CD14-positive monocyte (primary cell): Measurements from ENCODE around the gene CAMKV. TPM values are rescaled to one million over a fixed set of nuclear protein-coding genes. Genes with fewer than 3 reads are reported as not detected.
"Not testable (repeated sequence)": the region's sequence is repeated elsewhere in the genome, so short reads cannot be mapped to it uniquely, and the experiment has no call there.

Experiments used
- DNase-seq, 3 donors: peaks; one replicate each; pipeline ENCODE4 v3.0.0-alpha.2; 2011 to 2022
- H2AFZ ChIP-seq: 2 replicates; pipeline ENCODE4 v1.6.0; 2012; ENCODE audit warnings: mild to moderate bottlenecking, low read depth, low read length, inconsistent platforms; ENCODE audit not compliant: insufficient read depth, poor library complexity, severe bottlenecking
- H3K27ac ChIP-seq, 2 donors: 1 replicate in 1 of 2; 2 replicates in 1 of 2; pipeline ENCODE4 v1.5.1; 2012 to 2013; ENCODE audit warnings: low read length in 2 of 2, control low read depth in 1 of 2, inconsistent platforms in 1 of 2, low read depth in 1 of 2, mild to moderate bottlenecking in 1 of 2
- H3K27me3 ChIP-seq, 2 donors: one replicate each; pipeline versions ENCODE4 v1.6.0 to v1.6.1; 2011 to 2013; ENCODE audit warnings: low read length in 2 of 2; ENCODE audit not compliant: control insufficient read depth in 2 of 2, insufficient read depth in 2 of 2
- H3K36me3 ChIP-seq, 2 donors: replicated peaks in 1 of 2; 1 replicate in 1 of 2; 2 replicates in 1 of 2; pipeline versions ENCODE4 v1.5.1 to v1.6.1; 2012 to 2013; ENCODE audit warnings: low read length in 2 of 2, control low read depth in 1 of 2, inconsistent platforms in 1 of 2, mild to moderate bottlenecking in 1 of 2; ENCODE audit not compliant: insufficient read depth in 2 of 2, control insufficient read depth in 1 of 2
- H3K4me1 ChIP-seq, 2 donors: 1 replicate in 1 of 2; 2 replicates in 1 of 2; pipeline versions ENCODE4 v1.5.1 to v1.6.1; 2012 to 2013; ENCODE audit warnings: low read length in 2 of 2, control low read depth in 1 of 2, inconsistent platforms in 1 of 2, mild to moderate bottlenecking in 1 of 2, moderate library complexity in 1 of 2; ENCODE audit not compliant: insufficient read depth in 2 of 2, control insufficient read depth in 1 of 2
- H3K4me2 ChIP-seq: replicated peaks from 2 replicates; pipeline ENCODE3; 2012; ENCODE audit warnings: low read length, moderate library complexity, mild to moderate bottlenecking; ENCODE audit not compliant: poor library complexity, severe bottlenecking; ENCODE audit errors: extremely low read depth
- H3K4me3 ChIP-seq, 3 experiments: fragments of 200-600 bp in 1 of 3; sonication (generic) in 1 of 3; replicated peaks in 1 of 3; 1 replicate in 2 of 3; 2 replicates in 1 of 3; pipeline ENCODE4 v1.5.1; 2011 to 2013; ENCODE audit warnings: low read length in 3 of 3, mild to moderate bottlenecking in 3 of 3, control low read depth in 2 of 3, low read depth in 2 of 3, inconsistent platforms in 1 of 3, moderate library complexity in 1 of 3
- H3K79me2 ChIP-seq: 2 replicates; pipeline ENCODE4 v1.6.0; 2012; ENCODE audit warnings: mild to moderate bottlenecking, control low read depth, inconsistent platforms, low read length, moderate library complexity; ENCODE audit not compliant: insufficient read depth
- H3K9ac ChIP-seq: 2 replicates; pipeline ENCODE4 v1.6.0; 2017; ENCODE audit warnings: low read length, mild to moderate bottlenecking; ENCODE audit not compliant: insufficient read depth, poor library complexity, severe bottlenecking
- H3K9me3 ChIP-seq, 2 donors: replicated peaks in 1 of 2; 1 replicate in 1 of 2; 2 replicates in 1 of 2; pipeline versions ENCODE4 v1.5.1 to v1.6.1; 2012 to 2013; ENCODE audit warnings: low read length in 2 of 2, control low read depth in 1 of 2; ENCODE audit not compliant: control insufficient read depth in 1 of 2, insufficient read depth in 1 of 2
- H4K20me1 ChIP-seq: 2 replicates; pipeline ENCODE4 v1.6.0; 2012; ENCODE audit warnings: mild to moderate bottlenecking, low read length, control low read depth, moderate library complexity; ENCODE audit not compliant: insufficient read depth
- H3K27ac Mint-ChIP-seq, 7 donors: one replicate each; pipeline ENCODE4 v1.8.0; 2020; ENCODE audit warnings: mild to moderate bottlenecking in 7 of 7, mixed read lengths in 7 of 7, moderate library complexity in 6 of 7, inconsistent platforms in 2 of 7
- H3K27me3 Mint-ChIP-seq, 3 donors: one replicate each; pipeline ENCODE4 v1.8.0; 2021 to 2022; ENCODE audit warnings: low read depth in 3 of 3, mild to moderate bottlenecking in 3 of 3, mixed read lengths in 3 of 3, moderate library complexity in 3 of 3, inconsistent platforms in 1 of 3
- H3K36me3 Mint-ChIP-seq, 2 donors: one replicate each; pipeline ENCODE4 v1.8.0; 2020; ENCODE audit warnings: mixed read lengths in 2 of 2, inconsistent platforms in 1 of 2, mild to moderate bottlenecking in 1 of 2
- H3K4me1 Mint-ChIP-seq: one replicate; pipeline ENCODE4 v1.8.0; 2020; ENCODE audit warnings: mild to moderate bottlenecking, mixed read lengths
- H3K4me3 Mint-ChIP-seq, 2 donors: one replicate each; pipeline ENCODE4 v1.8.0; 2020; ENCODE audit warnings: mild to moderate bottlenecking in 2 of 2, mixed read lengths in 2 of 2, moderate library complexity in 1 of 2
- H3K9me3 Mint-ChIP-seq, 7 donors: one replicate each; pipeline ENCODE4 v1.8.0; 2020 to 2022; ENCODE audit warnings: mixed read lengths in 7 of 7, mild to moderate bottlenecking in 6 of 7, moderate library complexity in 6 of 7, inconsistent platforms in 2 of 7
- WGBS: methylation state at CpG from one replicate; pipeline ENCODE4 v1.1.5; 2013; ENCODE audit warnings: missing lambda C conversion rate; ENCODE audit not compliant: insufficient coverage; 5-methylcytosine and 5-hydroxymethylcytosine counted together
- intact Hi-C, 2 donors: fragments of 100-400 bp; cut with micrococcal nuclease; formaldehyde crosslinking; loops; one replicate each; pipeline versions ENCODE4 v1.15.0 to v1.15.1; 2023
- polyA plus RNA-seq, 3 donors: library from polyadenylated mRNA; depleted of rRNA in 1 of 3; unstranded in 2 of 3; stranded (reverse) in 1 of 3; fragments of 300-500 nt in 2 of 3; fragments of >200 nt in 1 of 3; fragmentation: Illumina TruSeq in 2 of 3; gene quantifications; 1 replicate in 2 of 3; 2 replicates in 1 of 3; pipeline ENCODE4 v1.2.3, GENCODE V29; 2012 to 2021
- TF ChIP-seq, protein P1 (sequence below): fragments of 200-600 bp; IDR thresholded peaks from one replicate; pipeline ENCODE4 v1.8.0; 2022; ENCODE audit warnings: antibody characterized with exemption, mild to moderate bottlenecking

CAMKV gene
- polyA plus RNA-seq, 3 donors = 0.03 to 0.10 TPM; not detected in 1

DNA sequence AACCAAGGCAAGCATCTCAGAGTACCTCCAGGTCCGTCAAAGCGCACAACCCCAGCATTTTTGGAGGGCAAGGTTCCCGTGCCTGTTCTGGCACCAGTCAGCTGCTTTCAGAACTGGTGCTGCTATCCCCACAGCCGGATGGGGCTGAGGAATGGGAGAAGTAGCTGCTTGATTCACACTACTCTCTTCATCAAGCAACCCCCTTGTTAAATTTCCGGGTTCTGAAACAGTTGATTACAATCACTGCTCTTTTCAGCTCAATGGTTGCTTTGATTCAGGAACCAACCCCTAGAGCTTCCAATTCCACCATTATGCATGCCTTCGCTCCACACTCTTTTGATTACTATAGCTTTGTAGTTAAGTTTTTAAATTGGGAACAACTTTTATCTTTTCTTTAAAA lies 43.7 kb downstream of the CAMKV start:
- Mint-ChIP-seq H3K4me1 (no peaks in the 10 kb centered on the region), H3K9me3 (no peaks in the 10 kb centered on the region), H3K36me3 (peaks cover 20 to 30% of the 10 kb centered on the region in 2 donors), H3K4me3 (no peak overlapping the region), H3K27ac (no peak overlapping the region), H3K27me3 (peaks cover 0 to 1% (median 0%) of the 10 kb centered on the region in 3 donors)
- no peak overlapping the region for H2AFZ ChIP-seq
- no peak overlapping the region for H3K4me2 ChIP-seq
- H3K27ac ChIP-seq = no peak overlapping the region
- H3K4me1 ChIP-seq = no peaks in the 10 kb centered on the region
- no peak for DNase-seq
- H3K27me3 ChIP-seq = no peaks in the 10 kb centered on the region
- H3K9ac ChIP-seq = no peak overlapping the region
- H3K4me3 ChIP-seq = no peak overlapping the region
- peaks cover 16 to 26% of the 10 kb centered on the region in 2 donors for H3K36me3 ChIP-seq
- 100% methylated on average over 3 of the region's 6 CpGs for WGBS
- H4K20me1 ChIP-seq = no peaks in the 10 kb centered on the region
- TF ChIP-seq, protein P1, sequence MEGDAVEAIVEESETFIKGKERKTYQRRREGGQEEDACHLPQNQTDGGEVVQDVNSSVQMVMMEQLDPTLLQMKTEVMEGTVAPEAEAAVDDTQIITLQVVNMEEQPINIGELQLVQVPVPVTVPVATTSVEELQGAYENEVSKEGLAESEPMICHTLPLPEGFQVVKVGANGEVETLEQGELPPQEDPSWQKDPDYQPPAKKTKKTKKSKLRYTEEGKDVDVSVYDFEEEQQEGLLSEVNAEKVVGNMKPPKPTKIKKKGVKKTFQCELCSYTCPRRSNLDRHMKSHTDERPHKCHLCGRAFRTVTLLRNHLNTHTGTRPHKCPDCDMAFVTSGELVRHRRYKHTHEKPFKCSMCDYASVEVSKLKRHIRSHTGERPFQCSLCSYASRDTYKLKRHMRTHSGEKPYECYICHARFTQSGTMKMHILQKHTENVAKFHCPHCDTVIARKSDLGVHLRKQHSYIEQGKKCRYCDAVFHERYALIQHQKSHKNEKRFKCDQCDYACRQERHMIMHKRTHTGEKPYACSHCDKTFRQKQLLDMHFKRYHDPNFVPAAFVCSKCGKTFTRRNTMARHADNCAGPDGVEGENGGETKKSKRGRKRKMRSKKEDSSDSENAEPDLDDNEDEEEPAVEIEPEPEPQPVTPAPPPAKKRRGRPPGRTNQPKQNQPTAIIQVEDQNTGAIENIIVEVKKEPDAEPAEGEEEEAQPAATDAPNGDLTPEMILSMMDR = no peak
- intact Hi-C loops = no loop called here
- no peaks in the 10 kb centered on the region for H3K79me2 ChIP-seq
- no peaks in the 10 kb centered on the region for H3K9me3 ChIP-seq

DNA sequence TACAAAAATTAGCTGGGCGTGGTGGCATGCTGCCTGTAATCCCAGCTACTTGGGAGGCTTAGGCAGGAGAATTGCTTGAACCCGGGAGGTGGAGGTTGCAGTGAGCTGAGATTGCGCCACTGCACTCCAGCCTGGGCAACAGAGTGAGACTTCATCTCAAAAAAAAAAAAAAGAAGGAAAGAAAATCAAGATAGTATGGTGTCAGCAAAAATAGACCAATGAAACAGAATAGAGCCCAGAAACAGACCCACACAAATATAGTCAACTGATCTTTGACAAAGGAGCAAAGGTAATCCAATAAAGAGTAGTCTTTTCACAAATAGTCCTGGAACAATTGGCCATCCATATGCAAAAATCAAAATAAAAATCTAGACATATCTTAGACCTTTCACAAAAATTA lies 46.6 kb downstream of the CAMKV start:
- intact Hi-C loops, H3K27ac Mint-ChIP-seq, H3K9ac ChIP-seq, H3K79me2 ChIP-seq, H3K36me3 ChIP-seq, H3K4me1 ChIP-seq, H3K36me3 Mint-ChIP-seq, H3K9me3 Mint-ChIP-seq, H3K4me3 ChIP-seq, DNase-seq, H3K4me3 Mint-ChIP-seq, H3K27me3 ChIP-seq, H3K27ac ChIP-seq, H3K4me1 Mint-ChIP-seq, H3K4me2 ChIP-seq, H4K20me1 ChIP-seq, H3K9me3 ChIP-seq, H3K27me3 Mint-ChIP-seq, H2AFZ ChIP-seq: not testable (repeated sequence)
- 80% methylated on average over 1 of the region's 3 CpGs for WGBS
